ENCODE results near the gene CDKAL1. TPM values are rescaled to one million over a fixed set of nuclear protein-coding genes. Genes with fewer than 3 reads are reported as not detected.
"Not testable (repeated sequence)": the region's sequence is repeated elsewhere in the genome, so short reads cannot be mapped to it uniquely, and the experiment has no call there.

CDKAL1 gene
- total RNA-seq, 1 donor from 2014 or later = 11.8 TPM

- no peak for DNase-seq (ENCODE audit: low read depth)
These were observed 55.0 kb downstream of the CDKAL1 start for GRCh38 chr6:20589266-20589665.

GRCh38 chr6:20590476-20590875 is 56.2 kb downstream of the CDKAL1 start:
- not testable (repeated sequence) for DNase-seq (ENCODE audit: low read depth)

- DNase-seq (ENCODE audit: low read depth) = not testable (repeated sequence)
These were observed 60.1 kb downstream of the CDKAL1 start for GRCh38 chr6:20594299-20594853.

GRCh38 chr6:20599302-20600051 is 65.2 kb downstream of the CDKAL1 start:
- DNase-seq (ENCODE audit: low read depth) = no peak

GRCh38 chr6:20600831-20601230 is 66.6 kb downstream of the CDKAL1 start:
- DNase-seq (ENCODE audit: low read depth) = no peak

GRCh38 chr6:20604159-20604558 is 69.9 kb downstream of the CDKAL1 start:
- DNase-seq (ENCODE audit: low read depth) = no peak

- DNase-seq (ENCODE audit: low read depth) = no peak
These were observed 70.8 kb downstream of the CDKAL1 start for GRCh38 chr6:20605061-20605460.

GRCh38 chr6:20605581-20605980 is 71.3 kb downstream of the CDKAL1 start:
- DNase-seq (ENCODE audit: low read depth) = no peak

- DNase-seq (ENCODE audit: low read depth) = no peak
These were observed 72.6 kb downstream of the CDKAL1 start for GRCh38 chr6:20606831-20607230.

- no peak for DNase-seq (ENCODE audit: low read depth)
These were observed 74.1 kb downstream of the CDKAL1 start for GRCh38 chr6:20608356-20608755.

- no peak for DNase-seq (ENCODE audit: low read depth)
These were observed 74.6 kb downstream of the CDKAL1 start for GRCh38 chr6:20608905-20609304.

GRCh38 chr6:20609924-20610323 is 75.7 kb downstream of the CDKAL1 start:
- not testable (repeated sequence) for DNase-seq (ENCODE audit: low read depth)

GRCh38 chr6:20610636-20611370 is 76.5 kb downstream of the CDKAL1 start:
- DNase-seq (ENCODE audit: low read depth) = no peak

- not testable (repeated sequence) for DNase-seq (ENCODE audit: low read depth)
These were observed 83.3 kb downstream of the CDKAL1 start for GRCh38 chr6:20617537-20617936.

- DNase-seq (ENCODE audit: low read depth) = no peak
These were observed 85.8 kb downstream of the CDKAL1 start for GRCh38 chr6:20620043-20620442.

GRCh38 chr6:20623761-20624160 is 89.5 kb downstream of the CDKAL1 start:
- no peak for DNase-seq (ENCODE audit: low read depth)

GRCh38 chr6:20626165-20626564 is 91.9 kb downstream of the CDKAL1 start:
- DNase-seq (ENCODE audit: low read depth) = no peak

- no peak for DNase-seq (ENCODE audit: low read depth)
These were observed 95.3 kb downstream of the CDKAL1 start for GRCh38 chr6:20629509-20629908.

- no peak for DNase-seq (ENCODE audit: low read depth)
These were observed 95.9 kb downstream of the CDKAL1 start for GRCh38 chr6:20630136-20630535.

- no peak for DNase-seq (ENCODE audit: low read depth)
These were observed 96.6 kb downstream of the CDKAL1 start for GRCh38 chr6:20630617-20631548.

GRCh38 chr6:20631549-20631924 is 97.3 kb downstream of the CDKAL1 start:
- peak; percentile 37 for DNase-seq (ENCODE audit: low read depth)

Data from myocyte (in vitro differentiated cells).